Activated CD4-positive, alpha-beta T cell treated with anti-CD3 and anti-CD28 coated beads for 36 hours (primary cell): Measurements from ENCODE around the gene CALR3. TPM values are rescaled to one million over a fixed set of nuclear protein-coding genes. Genes with fewer than 3 reads are reported as not detected.

Source experiments
- ATAC-seq: fragments of 200-7000 bp; cut with Tn5 transposase; one replicate; pipeline ENCODE4 v1.10.0; 2021; ENCODE audit warnings: mild to moderate bottlenecking, moderate library complexity
- CTCF ChIA-PET: fragments of 350-600 bp; sonication (Branson Sonifier 250); formaldehyde crosslinking; loops from one replicate; lab custom pipeline; 2021; ENCODE audit warnings: antibody characterized with exemption; lab: Charles Lee
- POLR2A ChIA-PET: fragments of 350-600 bp; sonication (Branson Sonifier 250); formaldehyde crosslinking; loops from one replicate; lab custom pipeline; 2021; ENCODE audit warnings: antibody characterized with exemption, inconsistent platforms; lab: Charles Lee
- DNase-seq: peaks from one replicate; pipeline ENCODE4 v3.0.0-alpha.2; 2020
- H3K27ac Mint-ChIP-seq: one replicate; pipeline ENCODE4 v1.8.0; 2021; ENCODE audit warnings: mixed read lengths
- H3K27me3 Mint-ChIP-seq: one replicate; pipeline ENCODE4 v1.8.0; 2021; ENCODE audit warnings: mixed read lengths
- H3K36me3 Mint-ChIP-seq: one replicate; pipeline ENCODE4 v1.8.0; 2021; ENCODE audit warnings: low read depth, mixed read lengths
- H3K4me1 Mint-ChIP-seq: one replicate; pipeline ENCODE4 v1.8.0; 2021; ENCODE audit warnings: mixed read lengths
- H3K4me3 Mint-ChIP-seq: one replicate; pipeline ENCODE4 v1.8.0; 2021; ENCODE audit warnings: mild to moderate bottlenecking, moderate library complexity, mixed read lengths
- H3K9me3 Mint-ChIP-seq: one replicate; pipeline ENCODE4 v1.8.0; 2021; ENCODE audit warnings: low read depth, mixed read lengths
- intact Hi-C, 2 experiments: fragments of 100-400 bp; cut with DNase I in 1 of 2; cut with micrococcal nuclease in 1 of 2; formaldehyde crosslinking; loops; one replicate each; pipeline versions ENCODE4 v1.14.2 to v1.15.1; 2022 to 2024; cut with DNase I, micrococcal nuclease
- total RNA-seq, 2 experiments: library from RNA; stranded (reverse); gene quantifications; one replicate each; pipeline ENCODE4 v1.2.3, GENCODE V29; 2021

The CALR3 gene
- total RNA-seq, 2 experiments from 2014 or later = not detected

- DNase-seq (no peak), ATAC-seq (no peak)
- POLR2A ChIA-PET = no interaction called here
- CTCF ChIA-PET = no interaction called here
- Mint-ChIP-seq H3K9me3 (no peaks in the 10 kb centered on the region), H3K27me3 (no peaks in the 10 kb centered on the region), H3K27ac (no peak overlapping the region), H3K4me3 (no peak overlapping the region), H3K4me1 (peaks cover 36% of the 10 kb centered on the region), H3K36me3 (peaks cover 65% of the 10 kb centered on the region)
- intact Hi-C loops = no loop called here
These were observed 40.2 kb upstream of the CALR3 start for GRCh38 chr19:16536130-16536529.

GRCh38 chr19:16535381-16535780 is 39.4 kb upstream of the CALR3 start:
- H3K4me3 Mint-ChIP-seq = no peak overlapping the region
- DNase-seq (no peak), ATAC-seq (no peak)
- POLR2A ChIA-PET = interaction anchor here (0.7 kb wide), 1 partner anchor 52 kb away, joined by 3 read pairs; no protein-coding TSS in a partner anchor
- no peaks in the 10 kb centered on the region for H3K27me3 Mint-ChIP-seq
- H3K4me1 Mint-ChIP-seq = peaks cover 28% of the 10 kb centered on the region
- CTCF ChIA-PET = interaction anchor here (0.5 kb wide), 1 partner anchor 16 kb away, joined by 3 read pairs; no protein-coding TSS in a partner anchor
- intact Hi-C loops = no loop called here
- H3K9me3 Mint-ChIP-seq = no peaks in the 10 kb centered on the region
- peaks cover 64% of the 10 kb centered on the region for H3K36me3 Mint-ChIP-seq
- no peak overlapping the region for H3K27ac Mint-ChIP-seq

- H3K27ac Mint-ChIP-seq = no peak overlapping the region
- no peak for ATAC-seq
- ChIA-PET CTCF (no interaction called here), POLR2A (no interaction called here)
- no peak for DNase-seq
- no peaks in the 10 kb centered on the region for H3K9me3 Mint-ChIP-seq
- H3K27me3 Mint-ChIP-seq = no peaks in the 10 kb centered on the region
- intact Hi-C loops = no loop called here
- peaks cover 7% of the 10 kb centered on the region for H3K4me1 Mint-ChIP-seq
- H3K4me3 Mint-ChIP-seq = no peak overlapping the region
- H3K36me3 Mint-ChIP-seq = peaks cover 63% of the 10 kb centered on the region
These were observed 36.7 kb upstream of the CALR3 start for GRCh38 chr19:16532440-16533234.

- ATAC-seq (no peak), DNase-seq (no peak)
- ChIA-PET POLR2A (no interaction called here), CTCF (no interaction called here)
- Mint-ChIP-seq H3K4me3 (no peak overlapping the region), H3K27me3 (no peaks in the 10 kb centered on the region), H3K4me1 (no peaks in the 10 kb centered on the region), H3K27ac (no peak overlapping the region), H3K9me3 (no peaks in the 10 kb centered on the region), H3K36me3 (peaks cover 56% of the 10 kb centered on the region)
- intact Hi-C loops = no loop called here
These were observed 35.4 kb upstream of the CALR3 start for GRCh38 chr19:16531380-16531669.

- H3K4me3 Mint-ChIP-seq = no peak overlapping the region
- ChIA-PET POLR2A (no interaction called here), CTCF (no interaction called here)
- H3K27me3 Mint-ChIP-seq = no peaks in the 10 kb centered on the region
- peaks cover 53% of the 10 kb centered on the region for H3K36me3 Mint-ChIP-seq
- no peaks in the 10 kb centered on the region for H3K9me3 Mint-ChIP-seq
- ATAC-seq = no peak
- intact Hi-C loops = no loop called here
- no peak for DNase-seq
- H3K27ac Mint-ChIP-seq = no peak overlapping the region
- no peaks in the 10 kb centered on the region for H3K4me1 Mint-ChIP-seq
These were observed 34.8 kb upstream of the CALR3 start for GRCh38 chr19:16530540-16531379.

GRCh38 chr19:16529466-16530144 is 33.6 kb upstream of the CALR3 start:
- no peaks in the 10 kb centered on the region for H3K9me3 Mint-ChIP-seq
- H3K4me1 Mint-ChIP-seq = no peaks in the 10 kb centered on the region
- no peak for DNase-seq
- H3K4me3 Mint-ChIP-seq = no peak overlapping the region
- intact Hi-C loops = loop anchor here in 1 of 2 experiments (5.0 kb wide), 1 partner anchor 193 kb away; no protein-coding TSS in a partner anchor
- no peak overlapping the region for H3K27ac Mint-ChIP-seq
- ATAC-seq = no peak
- ChIA-PET POLR2A (no interaction called here), CTCF (no interaction called here)
- no peaks in the 10 kb centered on the region for H3K27me3 Mint-ChIP-seq
- H3K36me3 Mint-ChIP-seq = peaks cover 45% of the 10 kb centered on the region

GRCh38 chr19:16527971-16528521 is 32.1 kb upstream of the CALR3 start:
- ChIA-PET POLR2A (no interaction called here), CTCF (interaction anchor here (0.8 kb wide), 1 partner anchor 11 kb away, joined by 3 read pairs; no protein-coding TSS in a partner anchor)
- peak; percentile 72 for DNase-seq
- H3K27ac Mint-ChIP-seq = no peak overlapping the region
- no peak overlapping the region for H3K4me3 Mint-ChIP-seq
- H3K36me3 Mint-ChIP-seq = peaks cover 47% of the 10 kb centered on the region
- peak; percentile 77 for ATAC-seq
- H3K27me3 Mint-ChIP-seq = no peaks in the 10 kb centered on the region
- intact Hi-C loops = loop anchor here in 1 of 2 experiments (5.0 kb wide), 1 partner anchor 194 kb away; no protein-coding TSS in a partner anchor
- H3K9me3 Mint-ChIP-seq = no peaks in the 10 kb centered on the region
- no peaks in the 10 kb centered on the region for H3K4me1 Mint-ChIP-seq

GRCh38 chr19:16527334-16527935 is 31.5 kb upstream of the CALR3 start:
- ChIA-PET CTCF (interaction anchor here (0.7 to 0.8 kb wide), 2 partner anchors 12 to 99 kb away, joined by 3 read pairs; no protein-coding TSS in a partner anchor), POLR2A (no interaction called here)
- no peak overlapping the region for H3K27ac Mint-ChIP-seq
- no peak for DNase-seq
- H3K4me3 Mint-ChIP-seq = no peak overlapping the region
- no peaks in the 10 kb centered on the region for H3K4me1 Mint-ChIP-seq
- no peak for ATAC-seq
- peaks cover 52% of the 10 kb centered on the region for H3K36me3 Mint-ChIP-seq
- no peaks in the 10 kb centered on the region for H3K27me3 Mint-ChIP-seq
- H3K9me3 Mint-ChIP-seq = no peaks in the 10 kb centered on the region
- intact Hi-C loops = loop anchor here in 1 of 2 experiments (5.0 kb wide), 1 partner anchor 195 kb away; no protein-coding TSS in a partner anchor

GRCh38 chr19:16525751-16526481 is 29.9 kb upstream of the CALR3 start:
- intact Hi-C loops = loop anchor here in 1 of 2 experiments (5.0 kb wide), 1 partner anchor 196 kb away; no protein-coding TSS in a partner anchor
- H3K36me3 Mint-ChIP-seq = peaks cover 49% of the 10 kb centered on the region
- H3K9me3 Mint-ChIP-seq = no peaks in the 10 kb centered on the region
- no peak overlapping the region for H3K27ac Mint-ChIP-seq
- ChIA-PET POLR2A (no interaction called here), CTCF (interaction anchor here (0.6 to 0.7 kb wide), 2 partner anchors 40 to 85 kb away, joined by 3 read pairs; no protein-coding TSS in a partner anchor)
- ATAC-seq (no peak), DNase-seq (no peak)
- no peak overlapping the region for H3K4me3 Mint-ChIP-seq
- H3K27me3 Mint-ChIP-seq = no peaks in the 10 kb centered on the region
- no peaks in the 10 kb centered on the region for H3K4me1 Mint-ChIP-seq

GRCh38 chr19:16524991-16525734 is 29.2 kb upstream of the CALR3 start:
- Mint-ChIP-seq H3K4me1 (no peaks in the 10 kb centered on the region), H3K27me3 (no peaks in the 10 kb centered on the region), H3K36me3 (peaks cover 53% of the 10 kb centered on the region), H3K9me3 (no peaks in the 10 kb centered on the region), H3K27ac (no peak overlapping the region), H3K4me3 (no peak overlapping the region)
- intact Hi-C loops = loop anchor here in 1 of 2 experiments (5.0 kb wide), 1 partner anchor 197 kb away; no protein-coding TSS in a partner anchor
- ChIA-PET CTCF (no interaction called here), POLR2A (no interaction called here)
- no peak for DNase-seq
- ATAC-seq = no peak
